Cardiac fibroblast (primary cell): ENCODE results near the gene HLA-DRB1.
"Not testable (repeated sequence)": the region's sequence is repeated elsewhere in the genome, so short reads cannot be mapped to it uniquely, and the experiment has no call there.

Experiments used
- DNase-seq, 2 donors: peaks; one replicate each; pipeline versions ENCODE4 v3.0.0 to v3.0.0-alpha.2; 2010; ENCODE audit warnings: low read depth in 2 of 2
- H3K4me3 ChIP-seq, 2 donors: replicated peaks in 1 of 2; 1 replicate in 1 of 2; 2 replicates in 1 of 2; pipeline ENCODE4 v1.5.1; 2011; ENCODE audit warnings: low read depth in 2 of 2, low read length in 2 of 2, mild to moderate bottlenecking in 2 of 2, moderate library complexity in 1 of 2
- TF ChIP-seq, protein P1 (sequence below): IDR thresholded peaks from one replicate; pipeline ENCODE4 v1.5.1; 2011; ENCODE audit warnings: low read depth, mild to moderate bottlenecking, low read length, inconsistent platforms

The HLA-DRB1 gene

DNA sequence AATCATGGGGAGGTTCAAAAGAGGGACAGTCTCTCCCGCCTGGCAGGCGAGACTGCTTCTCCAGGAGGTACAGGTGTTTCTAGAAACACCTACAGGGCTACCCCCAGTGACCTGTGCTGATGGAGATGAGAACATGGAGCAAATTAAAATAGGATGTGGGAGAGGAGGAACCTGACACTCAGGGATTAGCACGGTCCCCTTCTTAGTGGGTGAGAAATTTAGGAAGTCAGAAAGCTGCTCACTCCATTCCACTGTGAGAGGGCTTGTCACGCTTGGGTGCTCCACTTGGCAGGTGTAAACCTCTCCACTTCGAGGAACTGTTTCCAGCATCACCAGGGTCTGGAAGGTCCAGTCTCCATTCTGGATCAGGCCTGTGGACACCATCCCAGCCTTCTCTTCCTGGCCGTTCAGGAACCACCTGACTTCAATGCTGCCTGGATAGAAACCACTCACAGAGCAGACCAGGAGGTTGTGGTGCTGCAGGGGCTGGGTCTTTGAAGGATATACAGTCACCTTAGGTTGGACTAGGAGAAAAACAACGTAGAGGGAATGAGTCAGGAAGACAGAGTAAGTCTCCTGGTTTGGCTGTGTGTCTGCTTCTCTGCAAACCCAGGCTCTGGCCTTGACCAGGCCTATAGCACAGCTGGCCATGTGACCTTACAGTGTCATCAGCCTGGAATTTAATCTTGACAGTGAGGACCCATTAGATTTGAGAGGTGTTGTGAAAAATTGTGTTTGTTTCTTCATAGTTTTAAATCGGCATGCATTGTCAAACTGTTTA, 8.1 kb downstream of the HLA-DRB1 start:
- no peak for DNase-seq
- TF ChIP-seq, protein P1, sequence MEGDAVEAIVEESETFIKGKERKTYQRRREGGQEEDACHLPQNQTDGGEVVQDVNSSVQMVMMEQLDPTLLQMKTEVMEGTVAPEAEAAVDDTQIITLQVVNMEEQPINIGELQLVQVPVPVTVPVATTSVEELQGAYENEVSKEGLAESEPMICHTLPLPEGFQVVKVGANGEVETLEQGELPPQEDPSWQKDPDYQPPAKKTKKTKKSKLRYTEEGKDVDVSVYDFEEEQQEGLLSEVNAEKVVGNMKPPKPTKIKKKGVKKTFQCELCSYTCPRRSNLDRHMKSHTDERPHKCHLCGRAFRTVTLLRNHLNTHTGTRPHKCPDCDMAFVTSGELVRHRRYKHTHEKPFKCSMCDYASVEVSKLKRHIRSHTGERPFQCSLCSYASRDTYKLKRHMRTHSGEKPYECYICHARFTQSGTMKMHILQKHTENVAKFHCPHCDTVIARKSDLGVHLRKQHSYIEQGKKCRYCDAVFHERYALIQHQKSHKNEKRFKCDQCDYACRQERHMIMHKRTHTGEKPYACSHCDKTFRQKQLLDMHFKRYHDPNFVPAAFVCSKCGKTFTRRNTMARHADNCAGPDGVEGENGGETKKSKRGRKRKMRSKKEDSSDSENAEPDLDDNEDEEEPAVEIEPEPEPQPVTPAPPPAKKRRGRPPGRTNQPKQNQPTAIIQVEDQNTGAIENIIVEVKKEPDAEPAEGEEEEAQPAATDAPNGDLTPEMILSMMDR, result no peak
- no peak overlapping the region for H3K4me3 ChIP-seq

DNA sequence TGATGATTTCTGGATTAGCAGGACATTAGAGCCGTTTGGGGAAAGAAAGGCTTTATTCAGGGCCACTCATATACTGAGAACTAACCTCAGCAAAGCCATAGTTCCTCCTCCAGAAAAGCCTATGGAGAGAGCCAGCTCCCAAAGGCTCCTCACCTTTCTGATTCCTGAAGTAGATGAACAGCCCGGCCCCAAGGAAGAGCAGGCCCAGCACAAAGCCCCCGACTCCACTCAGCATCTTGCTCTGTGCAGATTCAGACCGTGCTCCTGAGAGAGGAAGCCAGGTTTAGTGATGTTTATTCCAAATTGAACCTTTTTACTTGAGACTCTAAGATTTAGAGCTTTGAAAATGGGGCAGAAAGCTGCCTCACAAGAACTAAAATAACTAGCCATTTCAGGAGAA, 9.1 kb downstream of the HLA-DRB1 start:
- TF ChIP-seq, protein P1, result no peak
- H3K4me3 ChIP-seq, result no peak overlapping the region
- DNase-seq, result no peak

DNA sequence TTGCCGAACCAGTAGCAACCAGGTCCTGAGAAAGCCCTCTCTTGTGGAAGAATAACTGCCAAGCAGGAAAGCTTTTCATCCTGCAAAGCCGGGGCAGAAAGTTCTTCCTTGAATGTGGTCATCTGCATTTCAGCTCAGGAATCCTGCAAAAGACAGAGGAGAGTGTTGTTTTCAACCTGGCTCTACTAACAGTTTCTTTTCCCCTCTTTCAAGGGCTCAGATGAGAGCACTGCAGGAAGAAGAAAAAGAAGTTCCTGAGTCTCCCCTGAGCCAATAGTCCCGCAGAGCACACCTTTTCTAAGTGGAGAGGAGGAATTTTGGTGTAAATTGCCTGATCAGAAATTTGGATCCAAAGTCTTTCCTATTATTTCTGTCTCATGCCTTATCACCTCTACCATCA, 10.7 kb downstream of the HLA-DRB1 start:
- no peak overlapping the region for H3K4me3 ChIP-seq
- DNase-seq, result no peak
- TF ChIP-seq, protein P1, result no peak

DNA sequence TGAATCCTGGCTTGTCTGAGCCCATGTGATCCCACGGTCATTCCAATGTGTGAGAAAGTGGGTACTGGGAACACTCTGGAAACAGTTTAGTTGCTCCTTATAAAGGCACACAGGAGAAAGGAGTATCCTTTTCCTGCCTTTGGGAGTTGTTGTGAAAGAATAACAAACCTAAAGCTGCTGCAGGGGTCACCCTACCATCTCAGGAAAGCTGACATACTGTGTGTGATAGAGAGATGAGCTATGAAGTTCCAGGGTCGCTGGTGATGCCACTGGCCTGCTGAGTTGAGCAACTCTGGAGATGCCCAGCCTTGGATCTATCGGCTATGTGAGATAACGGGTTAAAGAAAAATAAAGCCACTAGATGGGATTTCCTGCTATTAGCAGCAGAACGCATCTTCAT, 12.2 kb downstream of the HLA-DRB1 start:
- not testable (repeated sequence) for DNase-seq, H3K4me3 ChIP-seq

DNA sequence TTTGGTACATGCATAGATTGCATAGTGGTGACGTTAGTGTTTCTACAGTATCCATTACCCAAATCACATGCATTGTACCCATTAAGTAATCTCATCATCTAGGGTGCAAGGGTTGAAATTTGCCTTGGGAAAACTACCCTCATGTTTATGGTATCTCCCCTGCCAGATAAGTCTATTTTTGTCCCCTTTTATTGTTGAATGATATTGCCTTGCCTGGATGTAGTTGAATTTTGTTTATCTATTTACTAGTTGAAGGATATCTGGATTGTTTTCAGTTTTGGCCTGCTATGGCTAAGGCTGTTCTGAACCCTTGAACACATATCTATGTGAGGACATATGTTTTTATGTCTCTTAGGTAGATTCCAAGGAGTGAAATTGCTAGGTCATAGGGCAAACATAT, 13.4 kb downstream of the HLA-DRB1 start:
- no peak for DNase-seq
- TF ChIP-seq, protein P1, result no peak
- H3K4me3 ChIP-seq, result no peak overlapping the region

DNA sequence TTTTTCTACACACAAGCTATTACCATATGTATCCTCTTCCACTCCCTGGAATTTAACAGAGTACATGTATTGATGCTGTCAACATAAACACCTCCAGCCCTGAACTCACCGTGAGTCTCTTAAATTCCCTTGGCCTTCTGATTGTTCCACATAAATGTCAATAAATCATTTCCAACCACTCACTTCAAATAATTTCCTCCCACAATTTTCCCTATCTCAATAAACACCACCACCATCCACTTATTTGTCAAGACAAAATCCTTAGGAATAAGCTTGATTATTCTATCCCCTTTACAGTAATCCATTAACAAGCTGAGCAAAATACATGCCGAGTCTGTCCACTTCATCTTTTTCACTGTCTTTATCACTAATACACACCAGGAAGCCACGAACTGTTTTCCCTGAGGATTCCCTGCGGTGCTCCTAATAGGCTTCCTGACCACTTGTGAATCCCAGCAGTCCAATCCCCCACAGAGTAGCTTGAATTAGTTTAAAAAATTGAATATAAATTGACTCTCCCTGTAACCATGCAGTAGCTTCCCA, 19.2 kb downstream of the HLA-DRB1 start:
- TF ChIP-seq, protein P1, result no peak
- H3K4me3 ChIP-seq, result no peak overlapping the region
- no peak for DNase-seq

DNA sequence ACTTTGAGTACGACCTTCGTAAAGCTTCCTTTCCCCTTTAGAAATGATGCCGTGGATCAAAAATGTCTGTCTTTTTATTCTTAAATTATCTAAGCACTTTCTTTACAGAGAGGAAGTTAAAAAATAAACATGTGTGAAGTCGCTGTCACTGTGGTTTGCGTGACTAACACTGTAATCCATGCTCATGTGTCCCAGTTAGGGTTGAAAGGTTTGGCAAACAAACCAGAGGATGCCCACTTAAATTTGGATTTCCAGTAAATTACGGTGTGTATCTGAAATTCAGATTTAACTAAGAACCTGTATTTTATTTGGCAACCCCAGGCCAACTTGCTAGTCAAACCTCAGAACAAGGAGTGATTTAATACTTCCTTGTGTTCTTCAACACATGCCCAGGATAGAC, 21.1 kb downstream of the HLA-DRB1 start:
- TF ChIP-seq, protein P1, result no peak
- DNase-seq, result no peak
- H3K4me3 ChIP-seq, result no peak overlapping the region
